ENCODE measurements around the gene GDF11. TPM values are rescaled to one million over a fixed set of nuclear protein-coding genes. Genes with fewer than 3 reads are reported as not detected.

The GDF11 gene
- total RNA-seq, 1 donor from 2014 or later: 52.4 TPM

GRCh38 chr12:55736780-55737580 lies 5.9 kb upstream of the GDF11 start:
- Mint-ChIP-seq H3K4me1 (ENCODE audit: low read depth, unreplicated experiment) (peaks cover 19% of the 10 kb centered on the region), H3K4me3 (ENCODE audit: unreplicated experiment) (peak overlapping the region; percentile 88), H3K36me3 (ENCODE audit: unreplicated experiment) (no peaks in the 10 kb centered on the region), H3K27me3 (ENCODE audit: unreplicated experiment) (peaks cover 2% of the 10 kb centered on the region), H3K27ac (ENCODE audit: unreplicated experiment) (peak overlapping the region; percentile 88), H3K9me3 (ENCODE audit: unreplicated experiment) (peaks cover 2% of the 10 kb centered on the region)
- DNase-seq: peak; percentile 83
- peak; percentile 75 for TF ChIP-seq CTCF (IDR thresholded peaks at IDR 0.05; ENCODE audit: partially characterized antibody, unreplicated experiment)

- no peak for TF ChIP-seq CTCF (IDR thresholded peaks at IDR 0.05; ENCODE audit: partially characterized antibody, unreplicated experiment)
- H3K36me3 Mint-ChIP-seq (ENCODE audit: unreplicated experiment): no peaks in the 10 kb centered on the region
- H3K27ac Mint-ChIP-seq (ENCODE audit: unreplicated experiment): peak overlapping the region; percentile 88
- H3K27me3 Mint-ChIP-seq (ENCODE audit: unreplicated experiment): peaks cover 4% of the 10 kb centered on the region
- peaks cover 5% of the 10 kb centered on the region for H3K9me3 Mint-ChIP-seq (ENCODE audit: unreplicated experiment)
- peak overlapping the region; percentile 88 for H3K4me3 Mint-ChIP-seq (ENCODE audit: unreplicated experiment)
- peaks cover 21% of the 10 kb centered on the region for H3K4me1 Mint-ChIP-seq (ENCODE audit: low read depth, unreplicated experiment)
- no peak for DNase-seq
These were observed 5.3 kb upstream of the GDF11 start for GRCh38 chr12:55737581-55738122.

- Mint-ChIP-seq H3K36me3 (ENCODE audit: unreplicated experiment) (no peaks in the 10 kb centered on the region), H3K27ac (ENCODE audit: unreplicated experiment) (peak overlapping the region; percentile 88), H3K9me3 (ENCODE audit: unreplicated experiment) (peaks cover 6% of the 10 kb centered on the region), H3K4me3 (ENCODE audit: unreplicated experiment) (peak overlapping the region; percentile 88), H3K27me3 (ENCODE audit: unreplicated experiment) (peaks cover 4% of the 10 kb centered on the region), H3K4me1 (ENCODE audit: low read depth, unreplicated experiment) (peaks cover 21% of the 10 kb centered on the region)
- DNase-seq: peak; percentile 71
- TF ChIP-seq CTCF (IDR thresholded peaks at IDR 0.05; ENCODE audit: partially characterized antibody, unreplicated experiment): peak; percentile 89
These were observed 4.5 kb upstream of the GDF11 start for GRCh38 chr12:55738123-55739024.

- peaks cover 4% of the 10 kb centered on the region for H3K27me3 Mint-ChIP-seq (ENCODE audit: unreplicated experiment)
- H3K4me3 Mint-ChIP-seq (ENCODE audit: unreplicated experiment): peak overlapping the region; percentile 88
- H3K36me3 Mint-ChIP-seq (ENCODE audit: unreplicated experiment): no peaks in the 10 kb centered on the region
- peaks cover 6% of the 10 kb centered on the region for H3K9me3 Mint-ChIP-seq (ENCODE audit: unreplicated experiment)
- H3K27ac Mint-ChIP-seq (ENCODE audit: unreplicated experiment): no peak overlapping the region
- no peak for DNase-seq
- peaks cover 21% of the 10 kb centered on the region for H3K4me1 Mint-ChIP-seq (ENCODE audit: low read depth, unreplicated experiment)
- peak; percentile 35 for TF ChIP-seq CTCF (IDR thresholded peaks at IDR 0.05; ENCODE audit: partially characterized antibody, unreplicated experiment)
These were observed 3.9 kb upstream of the GDF11 start for GRCh38 chr12:55739025-55739378.
